Measurements from ENCODE around the gene IL3. TPM values are rescaled to one million over a fixed set of nuclear protein-coding genes. Genes with fewer than 3 reads are reported as not detected.
A peak's percentile ranks its signal among the peaks of the same experiment; 100 is the strongest.

The IL3 gene
- polyA plus RNA-seq, 3 donors from 2014 or later = 0.20 TPM; not detected in 2

DNA sequence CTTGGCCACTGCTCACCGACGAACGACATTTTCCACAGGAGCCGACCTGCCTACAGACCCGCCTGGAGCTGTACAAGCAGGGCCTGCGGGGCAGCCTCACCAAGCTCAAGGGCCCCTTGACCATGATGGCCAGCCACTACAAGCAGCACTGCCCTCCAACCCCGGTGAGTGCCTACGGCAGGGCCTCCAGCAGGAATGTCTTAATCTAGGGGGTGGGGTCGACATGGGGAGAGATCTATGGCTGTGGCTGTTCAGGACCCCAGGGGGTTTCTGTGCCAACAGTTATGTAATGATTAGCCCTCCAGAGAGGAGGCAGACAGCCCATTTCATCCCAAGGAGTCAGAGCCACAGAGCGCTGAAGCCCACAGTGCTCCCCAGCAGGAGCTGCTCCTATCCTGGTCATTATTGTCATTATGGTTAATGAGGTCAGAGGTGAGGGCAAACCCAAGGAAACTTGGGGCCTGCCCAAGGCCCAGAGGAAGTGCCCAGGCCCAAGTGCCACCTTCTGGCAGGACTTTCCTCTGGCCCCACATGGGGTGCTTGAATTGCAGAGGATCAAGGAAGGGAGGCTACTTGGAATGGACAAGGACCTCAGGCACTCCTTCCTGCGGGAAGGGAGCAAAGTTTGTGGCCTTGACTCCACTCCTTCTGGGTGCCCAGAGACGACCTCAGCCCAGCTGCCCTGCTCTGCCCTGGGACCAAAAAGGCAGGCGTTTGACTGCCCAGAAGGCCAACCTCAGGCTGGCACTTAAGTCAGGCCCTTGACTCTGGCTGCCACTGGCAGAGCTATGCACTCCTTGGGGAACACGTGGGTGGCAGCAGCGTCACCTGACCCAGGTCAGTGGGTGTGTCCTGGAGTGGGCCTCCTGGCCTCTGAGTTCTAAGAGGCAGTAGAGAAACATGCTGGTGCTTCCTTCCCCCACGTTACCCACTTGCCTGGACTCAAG is 14.6 kb downstream of the IL3 start:
- Mint-ChIP-seq H3K9me3 (no peaks in the 10 kb centered on the region), H3K4me3 (peak overlapping the region in 1 of 5 donors; percentile 13), H3K27me3 (ENCODE audit: low read depth in 3 of 3) (peaks cover 0 to 3% (median 0%) of the 10 kb centered on the region in 3 donors), H3K36me3 (no peaks in the 10 kb centered on the region), H3K4me1 (peaks cover 52 to 61% of the 10 kb centered on the region in 2 donors), H3K27ac (peak overlapping the region in 5 of 6 donors; percentile 6 to 62 (median 46))
- no peak for DNase-seq

- Mint-ChIP-seq H3K4me3 (peak overlapping the region in 1 of 5 donors; percentile 39), H3K4me1 (peaks cover 52 to 60% of the 10 kb centered on the region in 2 donors), H3K27ac (peak overlapping the region in 4 of 6 donors; percentile 6 to 61 (median 51)), H3K9me3 (no peaks in the 10 kb centered on the region), H3K27me3 (ENCODE audit: low read depth in 3 of 3) (peaks cover 0 to 3% (median 0%) of the 10 kb centered on the region in 3 donors), H3K36me3 (no peaks in the 10 kb centered on the region)
- no peak for DNase-seq
Measured at GRCh38 chr5:132075719-132076077, 15.2 kb downstream of the IL3 start.

- Mint-ChIP-seq H3K27ac (peak overlapping the region in 1 of 6 donors; percentile 35), H3K9me3 (no peaks in the 10 kb centered on the region), H3K27me3 (ENCODE audit: low read depth in 3 of 3) (peaks cover 0 to 3% (median 0%) of the 10 kb centered on the region in 3 donors), H3K4me1 (peaks cover 49 to 53% of the 10 kb centered on the region in 2 donors), H3K4me3 (no peak overlapping the region), H3K36me3 (no peaks in the 10 kb centered on the region)
- no peak for DNase-seq
Measured at GRCh38 chr5:132076202-132076830, 15.9 kb downstream of the IL3 start.

GRCh38 chr5:132076983-132077382 is 16.5 kb downstream of the IL3 start:
- H3K27ac Mint-ChIP-seq = peak overlapping the region in 4 of 6 donors; percentile 21 to 74 (median 44)
- no peaks in the 10 kb centered on the region for H3K36me3 Mint-ChIP-seq
- H3K4me1 Mint-ChIP-seq = peaks cover 45 to 50% of the 10 kb centered on the region in 2 donors
- H3K27me3 Mint-ChIP-seq (ENCODE audit: low read depth in 3 of 3) = peaks cover 0 to 3% (median 0%) of the 10 kb centered on the region in 3 donors
- no peak overlapping the region for H3K4me3 Mint-ChIP-seq
- DNase-seq = no peak
- H3K9me3 Mint-ChIP-seq = no peaks in the 10 kb centered on the region

DNA sequence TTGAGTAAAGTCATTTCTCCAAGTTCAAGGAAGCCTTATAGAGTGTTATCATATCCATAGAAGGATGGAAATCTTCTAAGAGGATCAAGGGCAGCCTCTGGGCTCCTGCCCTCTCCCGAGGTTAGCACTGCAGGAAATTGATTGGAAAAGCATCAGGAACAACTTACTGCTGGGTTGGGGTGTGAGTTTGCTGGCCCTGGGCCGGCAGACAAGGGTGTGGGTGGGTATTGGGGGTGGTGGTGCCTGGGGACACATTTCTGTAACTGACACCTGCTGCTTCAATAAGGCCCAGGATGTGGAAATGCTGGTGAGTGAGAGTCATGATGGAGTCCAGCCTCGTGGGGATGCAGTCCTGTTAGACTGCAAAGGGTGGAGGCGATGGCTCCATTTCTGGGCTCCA is 18.6 kb downstream of the IL3 start:
- H3K27ac Mint-ChIP-seq = peak overlapping the region in 1 of 6 donors; percentile 49

GRCh38 chr5:132079619-132080018 is 19.2 kb downstream of the IL3 start:
- H3K4me3 Mint-ChIP-seq = no peak overlapping the region
- H3K27me3 Mint-ChIP-seq (ENCODE audit: low read depth in 3 of 3) = peaks cover 0 to 2% (median 0%) of the 10 kb centered on the region in 3 donors
- H3K27ac Mint-ChIP-seq = peak overlapping the region in 1 of 6 donors; percentile 36
- no peak for DNase-seq
- H3K4me1 Mint-ChIP-seq = peaks cover 32 to 42% of the 10 kb centered on the region in 2 donors
- no peaks in the 10 kb centered on the region for H3K36me3 Mint-ChIP-seq
- H3K9me3 Mint-ChIP-seq = no peaks in the 10 kb centered on the region

More for the DNA sequence above, 18.6 kb downstream of the IL3 start:
- DNase-seq = no peak
- Mint-ChIP-seq H3K36me3 (no peaks in the 10 kb centered on the region), H3K27me3 (ENCODE audit: low read depth in 3 of 3) (peaks cover 0 to 2% (median 0%) of the 10 kb centered on the region in 3 donors), H3K4me3 (no peak overlapping the region), H3K4me1 (peaks cover 36 to 44% of the 10 kb centered on the region in 2 donors), H3K9me3 (no peaks in the 10 kb centered on the region)

DNA sequence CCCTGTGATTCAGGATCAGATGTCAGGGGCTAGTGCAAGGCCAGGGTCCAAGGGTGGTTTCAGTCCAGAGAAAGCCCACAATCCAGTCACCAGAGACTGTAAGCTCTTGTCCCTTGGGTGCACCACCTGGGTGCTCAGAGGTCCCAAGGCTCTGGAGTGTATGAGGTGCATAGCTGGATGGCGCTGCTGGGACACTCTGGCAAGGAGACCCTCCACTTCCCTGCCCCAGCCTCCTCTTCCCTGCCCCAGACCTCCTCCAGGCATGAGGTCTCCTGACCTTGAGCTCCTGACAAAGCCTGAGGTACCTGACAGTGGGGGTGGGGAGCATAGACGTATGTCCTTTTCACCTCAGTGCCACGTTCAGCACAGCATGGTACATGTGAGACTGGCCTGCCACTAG is 20.1 kb downstream of the IL3 start:
- Mint-ChIP-seq H3K9me3 (no peaks in the 10 kb centered on the region), H3K27me3 (ENCODE audit: low read depth in 3 of 3) (peaks cover 2% of the 10 kb centered on the region in 3 donors), H3K4me1 (peaks cover 22 to 32% of the 10 kb centered on the region in 2 donors), H3K36me3 (no peaks in the 10 kb centered on the region), H3K4me3 (no peak overlapping the region), H3K27ac (no peak overlapping the region)
- DNase-seq = no peak

DNA sequence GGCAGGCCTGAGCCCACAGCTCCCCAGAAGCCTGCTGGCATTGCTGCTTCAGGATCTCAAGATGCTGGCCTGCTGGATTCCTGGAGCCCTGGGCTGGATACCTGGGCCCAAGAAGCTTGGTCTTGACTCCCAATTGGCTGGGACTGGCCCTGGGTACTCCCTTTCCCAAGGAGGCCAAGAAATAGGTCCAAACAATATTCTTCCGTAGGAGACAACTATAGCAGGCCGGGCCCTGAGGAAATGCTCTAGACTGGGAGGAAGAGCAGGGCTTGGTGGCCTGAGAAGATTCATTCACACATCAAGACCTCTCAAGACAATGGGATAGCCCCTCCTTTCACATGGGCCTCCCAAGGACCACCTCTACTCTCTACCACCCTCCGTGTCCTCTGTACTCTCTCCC is 21.0 kb downstream of the IL3 start:
- peaks cover 2% of the 10 kb centered on the region in 3 donors for H3K27me3 Mint-ChIP-seq (ENCODE audit: low read depth in 3 of 3)
- H3K9me3 Mint-ChIP-seq = no peaks in the 10 kb centered on the region
- DNase-seq = no peak
- H3K27ac Mint-ChIP-seq = peak overlapping the region in 1 of 6 donors; percentile 65
- no peaks in the 10 kb centered on the region for H3K36me3 Mint-ChIP-seq
- no peak overlapping the region for H3K4me3 Mint-ChIP-seq
- peaks cover 15 to 24% of the 10 kb centered on the region in 2 donors for H3K4me1 Mint-ChIP-seq

DNA sequence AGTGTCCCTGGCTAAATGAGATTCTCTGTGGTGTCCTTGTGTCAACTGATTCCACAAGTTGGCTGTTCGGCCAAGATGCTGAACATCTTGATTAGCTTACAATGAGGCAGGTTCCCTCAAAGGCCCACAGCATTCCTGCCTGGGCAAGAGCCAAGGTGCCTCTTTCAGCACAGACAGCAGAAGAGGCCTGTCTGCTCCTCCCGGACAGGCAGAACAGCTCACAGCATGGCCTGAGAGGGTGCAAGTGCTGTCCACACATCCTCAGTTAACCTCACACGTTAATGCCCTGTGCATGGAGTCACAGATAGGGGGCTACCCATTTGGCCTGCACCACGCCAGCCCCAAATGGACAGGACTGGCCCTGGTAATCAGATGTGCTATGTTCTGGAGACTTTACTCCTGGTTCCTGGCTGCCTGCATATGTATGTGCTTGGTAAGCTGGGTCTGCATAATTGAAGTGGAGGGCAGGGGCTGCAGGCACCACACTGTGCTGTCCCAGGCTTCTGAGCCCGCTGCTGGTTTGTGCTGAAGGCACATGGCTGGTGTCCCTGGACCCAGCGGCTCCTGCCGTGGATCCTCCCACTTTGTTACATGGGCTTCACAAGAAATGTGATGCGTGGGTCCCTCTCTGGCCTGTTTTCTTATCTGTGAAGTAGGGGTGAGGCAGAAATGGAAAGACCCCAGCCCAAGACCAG is 22.0 kb downstream of the IL3 start:
- Mint-ChIP-seq H3K27ac (peak overlapping the region in 1 of 6 donors; percentile 10), H3K4me3 (no peak overlapping the region)

GRCh38 chr5:132083071-132083678 is 22.7 kb downstream of the IL3 start:
- no peaks in the 10 kb centered on the region for H3K9me3 Mint-ChIP-seq
- H3K4me3 Mint-ChIP-seq = no peak overlapping the region
- H3K27me3 Mint-ChIP-seq (ENCODE audit: low read depth in 3 of 3) = peaks cover 0 to 4% (median 2%) of the 10 kb centered on the region in 3 donors
- H3K36me3 Mint-ChIP-seq = peaks cover 0 to 3% (median 0%) of the 10 kb centered on the region in 3 donors
- peak overlapping the region in 1 of 6 donors; percentile 10 for H3K27ac Mint-ChIP-seq
- H3K4me1 Mint-ChIP-seq = peaks cover 7 to 13% of the 10 kb centered on the region in 2 donors
- no peak for DNase-seq

More for the DNA sequence above, 22.0 kb downstream of the IL3 start:
- H3K27me3 Mint-ChIP-seq (ENCODE audit: low read depth in 3 of 3) = peaks cover 2 to 4% (median 2%) of the 10 kb centered on the region in 3 donors
- no peaks in the 10 kb centered on the region for H3K9me3 Mint-ChIP-seq
- DNase-seq = no peak
- H3K36me3 Mint-ChIP-seq = peaks cover 0 to 3% (median 0%) of the 10 kb centered on the region in 3 donors
- peaks cover 7 to 14% of the 10 kb centered on the region in 2 donors for H3K4me1 Mint-ChIP-seq

GRCh38 chr5:132085686-132086085 is 25.2 kb downstream of the IL3 start:
- Mint-ChIP-seq H3K4me3 (no peak overlapping the region), H3K27ac (peak overlapping the region in 2 of 6 donors; percentile 37 to 54), H3K27me3 (ENCODE audit: low read depth in 3 of 3) (peaks cover 0 to 4% (median 2%) of the 10 kb centered on the region in 3 donors), H3K36me3 (peaks cover 0 to 7% (median 0%) of the 10 kb centered on the region in 3 donors), H3K4me1 (peaks cover 7 to 13% of the 10 kb centered on the region in 2 donors), H3K9me3 (no peaks in the 10 kb centered on the region)
- no peak for DNase-seq

GRCh38 chr5:132086277-132086794 is 25.9 kb downstream of the IL3 start:
- peaks cover 0 to 4% (median 2%) of the 10 kb centered on the region in 3 donors for H3K27me3 Mint-ChIP-seq (ENCODE audit: low read depth in 3 of 3)
- H3K4me3 Mint-ChIP-seq = no peak overlapping the region
- H3K27ac Mint-ChIP-seq = no peak overlapping the region
- H3K4me1 Mint-ChIP-seq = peaks cover 7 to 13% of the 10 kb centered on the region in 2 donors
- no peaks in the 10 kb centered on the region for H3K9me3 Mint-ChIP-seq
- H3K36me3 Mint-ChIP-seq = peaks cover 0 to 7% (median 0%) of the 10 kb centered on the region in 3 donors
- DNase-seq = no peak

- peaks cover 7 to 13% of the 10 kb centered on the region in 2 donors for H3K4me1 Mint-ChIP-seq
- no peak for DNase-seq
- no peak overlapping the region for H3K4me3 Mint-ChIP-seq
Measured at GRCh38 chr5:132087176-132087575, 26.7 kb downstream of the IL3 start.

More at GRCh38 chr5:132087176-132087575, 26.7 kb downstream of the IL3 start:
- Mint-ChIP-seq H3K36me3 (peaks cover 0 to 12% (median 0%) of the 10 kb centered on the region in 3 donors), H3K27ac (peak overlapping the region in 1 of 6 donors; percentile 51), H3K27me3 (ENCODE audit: low read depth in 3 of 3) (peaks cover 1 to 4% (median 2%) of the 10 kb centered on the region in 3 donors), H3K9me3 (no peaks in the 10 kb centered on the region)

Data from immature natural killer cell (primary cell).